Dedifferentiated amniotic fluid mesenchymal stem cell (primary cell): Measurements from ENCODE around the gene ZDHHC14.
"Not testable (repeated sequence)": the region's sequence is repeated elsewhere in the genome, so short reads cannot be mapped to it uniquely, and the experiment has no call there.

Experiments
- DNase-seq: peaks from one replicate; pipeline ENCODE4 v3.0.0-alpha.2; 2016; ENCODE audit errors: extremely low spot score

ZDHHC14 gene

GRCh38 chr6:157551041-157551832, 170.2 kb downstream of the ZDHHC14 start:
- DNase-seq, result no peak

- DNase-seq, result no peak
Observed at GRCh38 chr6:157552081-157552747, 171.2 kb downstream of the ZDHHC14 start.

GRCh38 chr6:157552820-157553485, 172.0 kb downstream of the ZDHHC14 start:
- no peak for DNase-seq

GRCh38 chr6:157554747-157555146, 173.8 kb downstream of the ZDHHC14 start:
- DNase-seq, result no peak

- no peak for DNase-seq
Observed at GRCh38 chr6:157555455-157556143, 174.6 kb downstream of the ZDHHC14 start.

GRCh38 chr6:157556144-157556645, 175.2 kb downstream of the ZDHHC14 start:
- DNase-seq, result no peak

GRCh38 chr6:157556671-157557430, 175.9 kb downstream of the ZDHHC14 start:
- DNase-seq, result no peak

GRCh38 chr6:157557559-157557958, 176.6 kb downstream of the ZDHHC14 start:
- DNase-seq, result no peak

- no peak for DNase-seq
Observed at GRCh38 chr6:157558049-157558448, 177.1 kb downstream of the ZDHHC14 start.

- DNase-seq, result no peak
Observed at GRCh38 chr6:157558487-157559200, 177.7 kb downstream of the ZDHHC14 start.

GRCh38 chr6:157559201-157559756, 178.3 kb downstream of the ZDHHC14 start:
- no peak for DNase-seq

- not testable (repeated sequence) for DNase-seq
Observed at GRCh38 chr6:157560063-157560462, 179.1 kb downstream of the ZDHHC14 start.

GRCh38 chr6:157560691-157561413, 179.9 kb downstream of the ZDHHC14 start:
- DNase-seq, result no peak

- DNase-seq, result no peak
Observed at GRCh38 chr6:157561414-157561790, 180.4 kb downstream of the ZDHHC14 start.

- no peak for DNase-seq
Observed at GRCh38 chr6:157561929-157562810, 181.2 kb downstream of the ZDHHC14 start.

- DNase-seq, result no peak
Observed at GRCh38 chr6:157562997-157563396, 182.0 kb downstream of the ZDHHC14 start.

GRCh38 chr6:157563611-157564284, 182.8 kb downstream of the ZDHHC14 start:
- no peak for DNase-seq

- no peak for DNase-seq
Observed at GRCh38 chr6:157568702-157569101, 187.7 kb downstream of the ZDHHC14 start.
